ENCODE measurements around the gene CFAP97. TPM values are rescaled to one million over a fixed set of nuclear protein-coding genes. Genes with fewer than 3 reads are reported as not detected.

CFAP97 gene
- total RNA-seq, 1 donor from 2014 or later = 53.1 TPM

- Mint-ChIP-seq H3K36me3 (ENCODE audit: low read depth) (peaks cover 8% of the 10 kb centered on the region), H3K4me1 (ENCODE audit: low read depth) (peaks cover 14% of the 10 kb centered on the region), H3K27me3 (ENCODE audit: low read depth) (no peaks in the 10 kb centered on the region), H3K4me3 (ENCODE audit: unreplicated experiment) (no peak overlapping the region), H3K9me3 (ENCODE audit: low read depth) (no peaks in the 10 kb centered on the region), H3K27ac (ENCODE audit: unreplicated experiment) (peak overlapping the region; percentile 12)
- no peak for DNase-seq (ENCODE audit: low spot score)
- TF ChIP-seq, protein P1, sequence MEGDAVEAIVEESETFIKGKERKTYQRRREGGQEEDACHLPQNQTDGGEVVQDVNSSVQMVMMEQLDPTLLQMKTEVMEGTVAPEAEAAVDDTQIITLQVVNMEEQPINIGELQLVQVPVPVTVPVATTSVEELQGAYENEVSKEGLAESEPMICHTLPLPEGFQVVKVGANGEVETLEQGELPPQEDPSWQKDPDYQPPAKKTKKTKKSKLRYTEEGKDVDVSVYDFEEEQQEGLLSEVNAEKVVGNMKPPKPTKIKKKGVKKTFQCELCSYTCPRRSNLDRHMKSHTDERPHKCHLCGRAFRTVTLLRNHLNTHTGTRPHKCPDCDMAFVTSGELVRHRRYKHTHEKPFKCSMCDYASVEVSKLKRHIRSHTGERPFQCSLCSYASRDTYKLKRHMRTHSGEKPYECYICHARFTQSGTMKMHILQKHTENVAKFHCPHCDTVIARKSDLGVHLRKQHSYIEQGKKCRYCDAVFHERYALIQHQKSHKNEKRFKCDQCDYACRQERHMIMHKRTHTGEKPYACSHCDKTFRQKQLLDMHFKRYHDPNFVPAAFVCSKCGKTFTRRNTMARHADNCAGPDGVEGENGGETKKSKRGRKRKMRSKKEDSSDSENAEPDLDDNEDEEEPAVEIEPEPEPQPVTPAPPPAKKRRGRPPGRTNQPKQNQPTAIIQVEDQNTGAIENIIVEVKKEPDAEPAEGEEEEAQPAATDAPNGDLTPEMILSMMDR (IDR thresholded peaks at IDR 0.05) = no peak
Observed at GRCh38 chr4:185194924-185195888, 8.6 kb downstream of the CFAP97 start.

- Mint-ChIP-seq H3K27me3 (ENCODE audit: low read depth) (no peaks in the 10 kb centered on the region), H3K4me1 (ENCODE audit: low read depth) (peaks cover 9% of the 10 kb centered on the region), H3K27ac (ENCODE audit: unreplicated experiment) (no peak overlapping the region), H3K4me3 (ENCODE audit: unreplicated experiment) (no peak overlapping the region), H3K36me3 (ENCODE audit: low read depth) (peaks cover 10% of the 10 kb centered on the region), H3K9me3 (ENCODE audit: low read depth) (no peaks in the 10 kb centered on the region)
- TF ChIP-seq, protein P1 (IDR thresholded peaks at IDR 0.05) = no peak
- DNase-seq (ENCODE audit: low spot score) = no peak
Observed at GRCh38 chr4:185192059-185192458, 11.7 kb downstream of the CFAP97 start.

GRCh38 chr4:185190306-185190856 lies 13.4 kb downstream of the CFAP97 start:
- H3K4me3 Mint-ChIP-seq (ENCODE audit: unreplicated experiment) = no peak overlapping the region
- H3K36me3 Mint-ChIP-seq (ENCODE audit: low read depth) = peaks cover 9% of the 10 kb centered on the region
- H3K27ac Mint-ChIP-seq (ENCODE audit: unreplicated experiment) = peak overlapping the region; percentile 51
- peaks cover 9% of the 10 kb centered on the region for H3K4me1 Mint-ChIP-seq (ENCODE audit: low read depth)
- H3K9me3 Mint-ChIP-seq (ENCODE audit: low read depth) = no peaks in the 10 kb centered on the region
- TF ChIP-seq, protein P1 (IDR thresholded peaks at IDR 0.05) = no peak
- no peak for DNase-seq (ENCODE audit: low spot score)
- H3K27me3 Mint-ChIP-seq (ENCODE audit: low read depth) = no peaks in the 10 kb centered on the region

GRCh38 chr4:185189606-185190305 lies 14.0 kb downstream of the CFAP97 start:
- DNase-seq (ENCODE audit: low spot score) = no peak
- no peak overlapping the region for H3K4me3 Mint-ChIP-seq (ENCODE audit: unreplicated experiment)
- no peaks in the 10 kb centered on the region for H3K9me3 Mint-ChIP-seq (ENCODE audit: low read depth)
- H3K4me1 Mint-ChIP-seq (ENCODE audit: low read depth) = peaks cover 9% of the 10 kb centered on the region
- no peaks in the 10 kb centered on the region for H3K27me3 Mint-ChIP-seq (ENCODE audit: low read depth)
- peaks cover 7% of the 10 kb centered on the region for H3K36me3 Mint-ChIP-seq (ENCODE audit: low read depth)
- H3K27ac Mint-ChIP-seq (ENCODE audit: unreplicated experiment) = peak overlapping the region; percentile 51
- TF ChIP-seq, protein P1 (IDR thresholded peaks at IDR 0.05) = no peak

DNA sequence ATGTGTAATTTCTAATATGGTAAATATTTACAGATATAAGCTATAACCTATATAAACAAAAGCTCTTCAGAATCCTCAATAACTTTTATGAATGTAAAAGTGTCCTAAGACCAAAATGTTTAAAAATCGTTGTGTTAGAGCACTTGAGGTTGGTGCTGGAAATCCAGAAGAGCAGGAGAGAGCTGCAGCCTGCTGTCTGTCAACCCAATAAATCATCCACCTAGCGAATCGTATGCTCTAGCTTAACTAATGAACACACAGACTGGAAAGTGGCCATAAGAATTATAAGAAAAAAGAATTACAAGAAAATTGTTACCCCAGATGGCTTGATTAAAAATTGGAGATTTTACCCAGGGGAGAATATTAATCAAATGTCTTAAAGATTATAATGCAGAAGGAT lies 17.0 kb downstream of the CFAP97 start:
- Mint-ChIP-seq H3K9me3 (ENCODE audit: low read depth) (no peaks in the 10 kb centered on the region), H3K27me3 (ENCODE audit: low read depth) (no peaks in the 10 kb centered on the region), H3K4me1 (ENCODE audit: low read depth) (peaks cover 13% of the 10 kb centered on the region), H3K27ac (ENCODE audit: unreplicated experiment) (no peak overlapping the region), H3K4me3 (ENCODE audit: unreplicated experiment) (no peak overlapping the region), H3K36me3 (ENCODE audit: low read depth) (peaks cover 7% of the 10 kb centered on the region)
- DNase-seq (ENCODE audit: low spot score) = no peak
- TF ChIP-seq, protein P1 (IDR thresholded peaks at IDR 0.05) = no peak
